Measurements from ENCODE around the gene DNAL4. TPM values are rescaled to one million over a fixed set of nuclear protein-coding genes. Genes with fewer than 3 reads are reported as not detected.

The DNAL4 gene
- polyA plus RNA-seq, 1 experiment: 12.6 TPM

DNA sequence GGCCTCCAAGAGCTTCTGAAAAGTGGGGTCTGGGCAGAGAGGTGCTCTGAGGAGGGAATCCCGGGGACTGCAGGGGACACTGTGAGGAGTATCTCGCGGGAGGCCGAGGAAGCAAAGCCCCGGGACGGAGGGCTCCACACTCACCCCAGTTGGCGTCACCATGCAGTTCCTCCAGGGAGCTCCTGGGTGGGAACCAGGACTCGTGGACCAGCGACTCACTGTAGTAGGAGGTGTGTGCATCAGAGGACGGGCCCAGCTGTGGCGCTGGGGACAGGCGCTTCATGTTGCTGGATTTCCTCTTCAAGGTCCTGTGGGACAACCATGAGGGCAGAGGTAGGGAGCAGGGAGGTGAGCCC is 42.9 kb downstream of the DNAL4 start:
- TF ChIP-seq, protein P1, sequence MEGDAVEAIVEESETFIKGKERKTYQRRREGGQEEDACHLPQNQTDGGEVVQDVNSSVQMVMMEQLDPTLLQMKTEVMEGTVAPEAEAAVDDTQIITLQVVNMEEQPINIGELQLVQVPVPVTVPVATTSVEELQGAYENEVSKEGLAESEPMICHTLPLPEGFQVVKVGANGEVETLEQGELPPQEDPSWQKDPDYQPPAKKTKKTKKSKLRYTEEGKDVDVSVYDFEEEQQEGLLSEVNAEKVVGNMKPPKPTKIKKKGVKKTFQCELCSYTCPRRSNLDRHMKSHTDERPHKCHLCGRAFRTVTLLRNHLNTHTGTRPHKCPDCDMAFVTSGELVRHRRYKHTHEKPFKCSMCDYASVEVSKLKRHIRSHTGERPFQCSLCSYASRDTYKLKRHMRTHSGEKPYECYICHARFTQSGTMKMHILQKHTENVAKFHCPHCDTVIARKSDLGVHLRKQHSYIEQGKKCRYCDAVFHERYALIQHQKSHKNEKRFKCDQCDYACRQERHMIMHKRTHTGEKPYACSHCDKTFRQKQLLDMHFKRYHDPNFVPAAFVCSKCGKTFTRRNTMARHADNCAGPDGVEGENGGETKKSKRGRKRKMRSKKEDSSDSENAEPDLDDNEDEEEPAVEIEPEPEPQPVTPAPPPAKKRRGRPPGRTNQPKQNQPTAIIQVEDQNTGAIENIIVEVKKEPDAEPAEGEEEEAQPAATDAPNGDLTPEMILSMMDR (IDR thresholded peaks at IDR 0.05; ENCODE audit: low read depth, low read length): no peak
- ChIA-PET CTCF (no interaction called here), POLR2A (no interaction called here)
- Histone ChIP-seq H3K4me3 (ENCODE audit: low read depth, low read length) (no peak overlapping the region), H3K9me3 (ENCODE audit: control insufficient read depth, insufficient read depth, low read length) (no peaks in the 10 kb centered on the region; the same call in 1 of the 2 replicates), H3K27me3 (ENCODE audit: control insufficient read depth, insufficient read depth, low read length) (no peaks in the 10 kb centered on the region), H3K27ac (ENCODE audit: low read depth, low read length) (no peak overlapping the region)
- no peak for DNase-seq (ENCODE audit: low read depth, low spot score)

DNA sequence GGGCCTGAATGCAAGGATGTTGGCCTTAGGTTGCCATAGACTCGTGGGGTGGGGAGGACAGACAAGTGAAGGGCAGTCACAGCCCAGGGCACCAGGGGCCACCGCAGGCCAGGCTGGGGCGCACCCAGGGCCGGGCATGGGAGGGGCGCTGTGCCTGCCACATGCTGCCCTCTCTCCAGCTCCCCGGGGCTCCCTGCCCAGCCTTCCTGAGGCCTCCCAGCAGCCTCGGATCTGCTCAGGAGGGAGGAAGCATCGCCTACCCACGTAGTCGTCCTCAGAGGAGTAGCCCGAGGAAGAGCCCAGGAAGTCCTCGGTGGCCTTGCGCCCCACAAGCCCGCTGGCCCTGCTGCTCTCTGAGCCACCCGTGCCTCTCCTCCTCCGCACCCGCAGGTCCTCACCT is 43.3 kb downstream of the DNAL4 start:
- H3K9me3 ChIP-seq (ENCODE audit: control insufficient read depth, insufficient read depth, low read length): no peaks in the 10 kb centered on the region; the same call in 1 of the 2 replicates
- CTCF ChIA-PET: interaction anchor here (1.3 kb wide), 1 partner anchor 25 kb away, joined by 3 read pairs; no protein-coding TSS in a partner anchor
- H3K27me3 ChIP-seq (ENCODE audit: control insufficient read depth, insufficient read depth, low read length): no peaks in the 10 kb centered on the region
- no peak overlapping the region for H3K27ac ChIP-seq (ENCODE audit: low read depth, low read length)
- no peak overlapping the region for H3K4me3 ChIP-seq (ENCODE audit: low read depth, low read length)
- no peak for DNase-seq (ENCODE audit: low read depth, low spot score)
- TF ChIP-seq, protein P1 (IDR thresholded peaks at IDR 0.05; ENCODE audit: low read depth, low read length): no peak
- POLR2A ChIA-PET: no interaction called here

DNA sequence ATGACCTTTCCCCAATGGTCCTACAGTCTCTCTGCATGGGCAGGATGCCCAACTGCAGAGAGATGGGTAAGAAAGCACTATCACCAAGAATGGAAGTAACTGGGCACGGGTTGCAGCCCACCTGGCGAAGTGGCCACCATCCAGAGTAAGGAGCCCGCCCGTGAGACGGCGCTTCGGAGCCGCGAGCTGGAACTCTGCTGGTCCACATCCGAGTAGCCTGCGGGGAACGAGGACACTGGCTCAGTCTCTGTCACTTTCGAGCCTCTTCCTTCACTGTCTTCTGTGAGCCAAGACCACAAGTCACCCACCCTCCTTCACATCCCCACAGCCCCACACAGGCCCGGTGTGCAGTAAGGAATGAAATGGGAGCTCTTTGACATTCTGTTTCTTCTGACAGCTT is 43.8 kb downstream of the DNAL4 start:
- POLR2A ChIA-PET: no interaction called here
- DNase-seq (ENCODE audit: low read depth, low spot score): no peak

DNA sequence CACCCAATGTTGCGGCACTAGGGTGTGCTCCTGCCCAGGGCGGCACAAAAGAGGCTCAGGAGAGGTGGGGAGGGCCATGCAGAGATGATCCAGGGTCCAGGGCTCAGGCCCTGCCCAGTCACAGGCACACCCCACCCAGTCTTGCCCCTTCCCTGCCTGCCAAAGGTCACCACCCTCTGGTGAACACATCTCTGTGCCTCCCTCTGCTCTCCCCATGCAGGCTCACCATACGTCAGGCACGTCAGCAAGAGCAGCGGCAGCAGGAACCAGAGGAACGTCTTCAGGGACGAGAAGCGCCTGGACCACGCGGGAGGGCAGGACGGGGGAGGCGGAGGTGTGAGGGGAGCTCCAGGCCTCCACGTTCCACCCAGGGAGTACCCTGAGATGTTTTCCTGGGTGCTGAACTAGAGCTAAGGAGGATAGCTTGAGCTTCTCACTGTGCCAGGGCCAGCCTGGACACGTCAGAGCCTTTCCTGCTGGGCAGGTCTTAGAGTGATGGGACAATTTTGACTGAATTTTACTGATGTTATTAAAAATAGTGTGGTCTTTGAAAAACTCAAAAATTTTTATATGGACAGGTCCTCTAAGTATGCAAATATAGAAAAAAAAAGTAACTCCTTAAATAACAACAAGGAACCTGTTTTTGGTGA is 45.3 kb downstream of the DNAL4 start:
- CTCF ChIA-PET: interaction anchor here (3.2 kb wide), 1 partner anchor 23 kb away, joined by 16 read pairs; no protein-coding TSS in a partner anchor

More for the DNA sequence above, 43.8 kb downstream of the DNAL4 start:
- no peak overlapping the region for H3K27ac ChIP-seq (ENCODE audit: low read depth, low read length)
- H3K9me3 ChIP-seq (ENCODE audit: control insufficient read depth, insufficient read depth, low read length): no peaks in the 10 kb centered on the region; the same call in 1 of the 2 replicates
- H3K4me3 ChIP-seq (ENCODE audit: low read depth, low read length): no peak overlapping the region
- H3K27me3 ChIP-seq (ENCODE audit: control insufficient read depth, insufficient read depth, low read length): no peaks in the 10 kb centered on the region
- TF ChIP-seq, protein P1 (IDR thresholded peaks at IDR 0.05; ENCODE audit: low read depth, low read length): no peak
- CTCF ChIA-PET: interaction anchor here (1.3 kb wide), 1 partner anchor 25 kb away, joined by 3 read pairs; no protein-coding TSS in a partner anchor

More for the DNA sequence above, 45.3 kb downstream of the DNAL4 start:
- Histone ChIP-seq H3K27ac (ENCODE audit: low read depth, low read length) (peak overlapping the region; percentile 11), H3K9me3 (ENCODE audit: control insufficient read depth, insufficient read depth, low read length) (no peaks in the 10 kb centered on the region), H3K27me3 (ENCODE audit: control insufficient read depth, insufficient read depth, low read length) (no peaks in the 10 kb centered on the region), H3K4me3 (ENCODE audit: low read depth, low read length) (no peak overlapping the region)
- TF ChIP-seq, protein P1 (IDR thresholded peaks at IDR 0.05; ENCODE audit: low read depth, low read length): no peak
- POLR2A ChIA-PET: no interaction called here
- DNase-seq (ENCODE audit: low read depth, low spot score): no peak
